Stimulated activated CD8-positive, alpha-beta memory T cell treated with anti-CD3 and anti-CD28 coated beads, Interleukin-7, amount 100 ng/mL, for 48 hours (primary cell): ENCODE results near the gene PANK4.

Experiments
- DNase-seq, 2 donors: peaks; one replicate each; pipeline ENCODE4 v3.0.0-alpha.2; 2020; ENCODE audit warnings: low read depth in 1 of 2; ENCODE audit errors: extremely low read depth in 1 of 2

Gene PANK4

DNA sequence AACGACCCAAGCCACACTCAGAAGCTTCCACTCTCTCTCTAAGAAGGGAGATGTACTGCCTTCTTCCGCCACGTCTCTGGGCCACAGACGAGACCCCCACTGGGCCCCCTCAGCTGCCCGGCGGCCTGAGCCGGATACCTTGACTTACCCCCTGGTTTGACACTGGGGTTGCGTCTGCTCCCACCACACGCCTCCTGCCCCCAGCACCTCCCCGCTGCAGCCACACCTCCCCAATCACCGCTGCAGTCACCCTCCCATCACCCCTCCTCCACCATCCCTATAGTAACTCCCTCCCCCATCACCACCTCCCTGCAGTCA is 10.7 kb downstream of the PANK4 start:
- DNase-seq = no peak

DNA sequence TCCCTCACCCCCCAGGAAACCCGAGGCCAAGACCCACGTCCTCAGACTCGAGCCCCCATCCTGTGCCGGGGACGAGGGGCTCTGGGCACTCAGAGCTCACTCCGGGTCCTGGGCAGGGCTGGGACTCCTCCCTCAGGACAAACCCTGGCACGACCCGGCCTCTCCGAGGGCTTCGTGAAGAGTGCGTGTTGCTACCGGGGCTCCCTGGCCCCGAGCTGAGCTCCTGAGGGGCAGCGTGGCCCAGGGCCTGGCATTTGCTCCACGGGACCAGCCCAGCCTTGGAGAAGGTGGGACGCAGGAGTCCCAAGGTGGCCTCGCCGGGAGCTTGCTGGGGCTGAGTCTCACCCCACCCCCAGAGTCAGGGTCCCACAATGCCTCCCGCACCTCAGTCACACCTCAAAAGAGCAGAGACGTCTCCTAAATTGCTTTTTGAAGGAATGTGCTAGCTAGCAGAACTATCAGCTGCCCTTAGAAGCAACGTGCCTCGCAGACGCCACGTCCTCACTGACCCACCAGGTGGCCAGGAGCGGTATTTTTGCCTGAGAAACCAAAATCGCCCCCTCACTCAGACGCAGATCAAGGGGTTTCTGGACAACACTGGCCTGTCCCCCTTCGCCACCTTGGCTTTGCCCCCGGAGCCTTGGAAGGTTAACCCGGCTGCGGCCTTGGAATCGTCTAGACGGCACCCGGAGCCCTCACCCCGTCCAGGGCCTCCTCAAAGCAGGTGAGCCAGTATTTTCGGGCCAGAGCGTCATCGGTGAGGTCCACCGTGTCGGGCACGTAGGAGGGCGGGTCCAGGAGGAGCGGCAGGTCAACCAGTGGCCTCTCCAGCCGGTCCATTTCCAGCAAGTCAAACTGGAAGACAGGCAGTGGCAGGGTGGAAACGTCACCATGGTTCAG is 11.3 kb downstream of the PANK4 start:
- no peak for DNase-seq

DNA sequence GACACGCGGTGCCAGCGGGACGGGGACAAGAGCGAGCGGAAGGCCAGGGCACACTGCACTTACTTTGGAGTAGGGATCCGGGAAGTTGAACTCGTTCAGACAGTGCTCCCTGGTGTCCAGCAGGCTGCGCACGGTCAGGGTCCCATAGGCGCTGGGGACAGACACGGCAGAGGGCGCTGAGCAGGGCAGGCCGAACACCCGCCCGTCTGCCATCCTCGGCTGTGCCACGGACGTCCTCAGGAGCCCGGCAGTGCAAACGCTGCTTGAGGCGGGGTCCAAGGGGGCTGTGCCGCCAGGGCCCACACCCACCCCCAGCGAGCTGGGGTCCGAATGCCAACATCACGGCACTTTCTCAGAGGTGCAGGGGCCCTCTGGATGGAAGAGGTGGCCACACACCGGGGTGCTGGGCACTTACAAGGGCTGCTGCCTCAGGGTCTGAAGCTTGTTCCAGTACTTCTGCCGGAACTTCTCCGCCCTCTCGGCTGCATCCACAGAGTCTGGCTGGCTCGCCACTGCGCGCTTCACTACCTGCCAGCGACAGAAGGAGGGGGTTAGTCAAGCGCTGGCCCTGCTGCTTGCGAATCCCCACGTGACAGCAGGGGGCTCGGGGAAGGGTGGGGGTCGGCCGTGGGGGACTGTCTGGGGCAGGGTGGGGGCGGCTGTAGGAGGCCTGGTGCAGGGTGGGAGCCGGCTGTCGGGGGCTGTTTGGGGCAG is 12.3 kb downstream of the PANK4 start:
- no peak for DNase-seq

DNA sequence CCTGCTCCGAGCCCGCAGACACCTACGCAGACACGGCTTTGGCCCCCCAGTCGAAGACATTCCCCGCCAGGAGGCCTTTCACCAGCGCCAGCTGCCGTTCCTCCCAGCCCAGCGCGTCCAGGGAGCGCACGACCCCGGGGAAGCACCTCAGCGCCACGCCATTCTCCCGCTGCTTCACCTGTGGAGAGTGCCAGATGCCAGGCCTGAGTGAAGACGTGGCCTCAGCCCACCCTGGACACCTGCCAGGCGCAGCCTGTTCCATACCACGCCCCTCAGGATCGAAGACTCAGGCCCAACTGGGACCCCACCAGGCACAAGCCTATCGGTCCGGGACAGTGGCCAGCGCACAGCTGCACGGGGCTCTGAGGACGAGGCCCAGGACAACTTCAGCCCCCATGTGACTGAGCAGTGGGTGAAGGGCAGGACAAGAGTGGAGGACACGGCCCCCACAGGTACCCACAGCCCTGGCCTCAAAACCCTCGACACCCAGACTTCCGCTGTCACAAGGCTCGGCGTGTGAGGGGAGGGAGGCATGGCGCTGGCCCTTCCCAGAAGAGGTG is 13.5 kb downstream of the PANK4 start:
- no peak for DNase-seq

DNA sequence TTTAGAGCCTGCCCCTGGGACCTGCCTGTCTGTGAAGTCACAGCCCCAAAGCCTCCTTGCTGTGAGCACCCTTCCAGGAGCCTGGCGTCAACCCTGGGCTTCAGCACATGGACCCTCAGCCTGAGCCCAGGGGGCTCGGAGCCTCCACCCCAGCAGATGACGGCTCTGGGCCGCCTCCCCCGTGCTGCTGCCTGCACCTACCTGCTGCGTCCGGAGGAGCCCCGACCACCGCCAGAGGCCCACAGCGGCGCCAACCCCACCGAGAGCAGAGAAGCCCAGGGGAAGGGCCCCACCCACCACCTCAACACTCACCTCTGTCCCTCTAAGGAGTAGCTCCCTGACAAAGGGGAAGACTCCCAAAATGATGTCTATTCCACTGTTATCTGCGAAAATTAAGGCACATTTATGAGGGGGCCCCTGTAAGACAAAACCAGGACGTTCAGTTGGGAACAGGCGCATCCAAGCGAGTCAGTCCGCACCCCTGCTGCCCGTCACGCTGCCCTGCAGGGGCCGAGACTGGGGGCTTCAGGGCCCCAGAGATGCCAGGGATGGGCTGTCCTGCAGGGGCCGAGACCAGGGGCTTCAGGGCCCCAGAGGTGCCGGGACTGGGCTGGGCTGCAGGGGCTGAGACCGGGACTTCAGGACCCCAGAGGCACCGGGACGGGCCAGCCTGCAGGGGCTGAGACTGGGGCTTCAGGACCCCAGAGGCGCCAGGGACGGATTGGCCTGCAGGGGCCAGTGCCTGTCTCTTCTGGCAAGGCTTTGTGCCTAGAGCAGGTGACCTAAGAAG is 15.8 kb downstream of the PANK4 start:
- DNase-seq = no peak

DNA sequence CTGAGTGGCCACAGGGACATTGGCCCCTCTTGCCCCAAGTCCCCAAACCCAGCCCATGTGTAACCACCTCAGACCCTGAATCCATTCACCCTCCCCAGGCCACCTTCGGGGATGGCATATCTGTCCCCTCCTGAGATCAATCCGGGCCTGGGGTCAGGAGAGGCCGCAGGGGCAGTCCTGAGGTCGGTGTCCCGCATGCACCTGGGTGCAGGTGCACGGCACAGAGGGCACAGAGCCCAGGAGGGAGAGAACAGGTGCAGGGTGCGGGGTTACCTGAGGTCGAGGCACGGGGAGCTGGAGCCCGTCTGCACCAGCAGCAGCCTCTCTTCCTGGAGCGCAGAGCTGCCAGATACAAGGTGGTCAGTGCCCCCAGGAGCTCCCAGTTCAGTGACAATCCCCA is 16.8 kb downstream of the PANK4 start:
- no peak for DNase-seq

DNA sequence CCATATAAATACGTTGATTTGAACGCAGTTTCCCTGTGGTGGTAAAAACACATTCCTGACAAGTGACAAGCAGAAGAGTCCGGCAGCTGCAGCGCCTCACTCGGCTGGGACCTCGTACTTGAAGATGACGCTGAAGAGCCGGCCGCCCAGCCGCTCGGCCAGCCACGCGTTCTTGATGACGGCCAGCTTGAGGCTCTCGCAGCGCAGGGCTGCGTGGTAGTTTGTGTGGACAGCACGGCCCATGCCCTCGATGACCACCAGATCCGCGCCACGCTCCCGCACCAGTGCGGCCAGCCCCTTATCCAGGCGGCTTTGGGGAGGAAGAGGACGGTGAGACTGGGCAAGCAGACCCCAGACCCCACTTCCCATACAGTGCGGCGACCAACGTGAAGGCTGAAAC is 17.6 kb downstream of the PANK4 start:
- no peak for DNase-seq

DNA sequence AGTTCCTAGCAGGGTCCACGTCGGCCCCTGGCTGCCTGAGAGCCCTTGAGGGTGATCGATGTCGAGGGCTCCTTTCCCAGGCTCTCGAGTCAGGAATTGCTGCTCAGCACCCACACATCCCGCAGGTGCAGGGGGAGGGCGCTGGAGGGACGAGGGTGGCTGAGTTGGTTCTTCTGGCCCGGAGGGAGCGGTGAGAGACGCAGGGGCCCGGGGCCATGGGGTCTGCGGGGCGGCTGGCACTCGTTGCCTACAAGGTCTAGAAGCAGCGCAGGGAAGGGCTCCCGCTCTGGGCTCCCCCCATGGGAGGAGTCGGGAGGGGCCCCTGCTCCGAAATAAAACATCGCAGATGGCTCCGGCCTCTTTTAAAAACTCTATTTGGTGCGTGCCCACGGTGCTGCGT is 18.2 kb downstream of the PANK4 start:
- DNase-seq = no peak

DNA sequence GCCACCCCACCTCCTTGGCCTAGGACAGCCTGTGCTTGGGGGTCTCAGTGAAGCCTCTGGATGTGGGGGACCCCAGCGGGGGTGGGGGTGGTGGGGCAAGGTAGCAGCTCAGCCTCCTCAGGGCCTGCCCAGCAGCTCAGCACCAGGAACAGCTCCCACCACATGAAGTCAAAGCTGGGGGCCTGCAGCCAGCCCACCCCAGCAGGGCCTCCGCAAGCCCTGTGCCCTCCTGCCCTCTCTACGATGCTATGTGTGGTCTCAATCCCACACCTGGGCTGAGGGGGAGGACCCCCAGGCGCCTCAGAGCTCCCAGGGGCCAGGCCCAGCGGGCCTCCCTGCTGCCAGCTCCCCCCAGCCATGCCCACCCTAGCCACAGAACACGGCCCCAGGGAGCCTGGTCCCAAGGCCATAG is 18.6 kb downstream of the PANK4 start:
- DNase-seq = no peak

DNA sequence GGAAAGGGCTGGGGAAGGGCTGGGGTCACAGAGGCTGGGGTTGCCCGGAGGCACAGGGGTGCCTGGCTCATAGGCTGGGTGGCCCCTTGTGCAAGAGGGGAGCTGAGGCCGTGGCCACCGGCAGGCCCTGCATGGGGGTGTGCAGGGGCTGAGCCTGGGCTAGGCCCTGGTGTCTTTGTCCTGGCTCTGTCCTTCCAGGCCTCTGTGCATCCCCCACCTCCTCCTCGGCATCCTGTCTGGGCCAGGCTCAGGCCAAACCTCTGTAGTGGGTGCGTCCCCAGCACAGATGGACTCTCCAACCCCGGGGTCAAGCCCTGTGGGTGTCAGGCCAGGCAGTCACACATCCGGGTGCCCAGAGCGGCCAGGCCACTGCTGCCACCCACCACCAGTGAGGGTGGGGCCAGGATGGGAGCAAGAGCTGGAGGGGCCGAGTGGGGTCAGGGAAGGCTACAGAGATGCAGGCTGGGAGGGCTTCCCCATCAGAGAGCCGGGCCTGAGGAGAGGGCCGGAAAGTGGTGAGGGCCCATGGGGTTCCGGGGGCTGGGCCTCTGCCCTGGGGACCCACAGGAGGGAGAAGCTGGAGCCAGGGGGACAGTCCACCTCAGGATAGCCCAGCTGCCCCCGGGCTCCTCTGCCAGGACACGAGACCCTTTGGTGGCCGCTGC is 19.4 kb downstream of the PANK4 start:
- no peak for DNase-seq

DNA sequence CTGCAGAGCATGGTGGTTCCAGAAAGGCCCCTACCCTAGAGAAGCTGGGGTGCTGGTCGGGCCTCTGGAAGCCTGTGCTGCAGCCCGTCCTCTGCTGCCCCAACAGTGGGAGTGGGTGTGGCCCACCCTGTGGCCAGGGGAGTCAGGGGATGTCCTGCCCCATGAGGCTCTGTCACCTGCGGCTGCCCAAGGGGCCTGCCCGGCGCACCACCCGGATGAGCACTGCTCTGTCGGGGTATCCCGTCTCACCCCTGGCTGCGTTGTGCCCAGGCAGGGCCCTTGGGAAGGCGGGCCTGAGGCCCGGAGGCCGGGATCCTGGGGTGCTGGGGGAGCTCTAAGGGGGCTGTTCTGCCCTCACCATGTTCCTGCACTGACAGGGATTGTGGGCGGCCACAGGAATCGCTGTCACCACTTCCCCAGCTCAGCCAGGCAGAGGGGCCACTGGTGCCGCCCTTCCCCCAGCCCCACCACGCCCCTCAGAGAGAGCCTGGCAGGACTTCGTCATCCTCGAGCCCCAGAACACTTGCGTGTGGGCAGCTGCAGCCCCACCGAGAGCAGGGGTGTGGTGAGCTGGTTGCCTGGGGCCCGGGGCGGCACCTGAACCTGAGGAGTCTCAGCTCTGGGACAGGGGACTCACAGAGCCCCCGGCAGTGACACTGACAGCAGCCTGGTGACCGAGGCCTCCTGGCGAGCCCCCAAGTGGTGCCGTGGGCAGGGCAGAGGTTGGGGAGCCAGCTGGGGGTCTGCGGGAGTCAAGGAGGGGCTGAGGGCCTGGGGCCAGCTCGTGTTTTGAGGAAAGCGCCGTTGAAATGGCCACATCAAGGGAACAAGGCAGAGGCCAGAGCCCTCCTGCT is 20.2 kb downstream of the PANK4 start:
- no peak for DNase-seq

DNA sequence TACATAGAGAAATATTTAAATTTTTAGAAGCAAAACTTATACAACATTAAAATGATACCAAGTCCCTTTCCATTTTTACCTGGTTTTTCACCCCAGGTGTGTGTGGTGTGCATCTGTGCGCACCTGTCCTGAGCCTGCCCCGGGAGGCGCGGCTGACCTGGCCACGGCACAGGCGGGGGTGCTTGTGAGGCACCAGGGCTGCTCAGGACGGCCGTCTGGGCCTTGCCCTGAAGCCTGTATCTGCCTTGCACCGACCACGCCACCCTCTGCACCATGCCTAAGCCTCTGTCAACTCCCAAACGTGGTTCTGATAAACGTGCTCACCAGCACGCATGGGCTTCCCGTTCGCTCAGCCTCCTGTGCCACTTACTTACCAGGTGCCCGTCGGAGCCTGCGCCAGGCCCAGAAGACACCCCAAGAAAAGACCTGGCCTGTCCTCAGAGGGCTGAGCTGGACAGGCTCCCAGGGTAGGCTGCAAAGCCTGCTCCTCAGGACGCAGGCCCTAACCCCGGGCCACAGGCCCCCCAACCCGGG is 20.9 kb downstream of the PANK4 start:
- no peak for DNase-seq

DNA sequence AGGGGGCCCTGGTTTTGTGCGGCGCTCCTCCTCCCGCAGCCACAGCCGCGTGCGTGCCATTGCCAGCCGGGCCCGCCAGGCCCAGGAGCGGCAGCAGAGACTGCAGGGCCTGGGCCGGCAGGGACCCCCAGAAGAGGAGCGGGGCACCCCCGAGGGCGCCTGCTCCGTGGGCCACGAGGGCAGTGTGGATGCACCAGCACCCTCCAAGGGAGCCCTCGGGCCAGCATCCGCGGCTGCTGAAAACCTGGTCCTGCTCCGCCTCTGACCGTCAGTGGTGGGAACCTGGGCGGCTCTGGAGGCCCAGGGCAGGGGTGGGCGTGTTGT is 21.5 kb downstream of the PANK4 start:
- DNase-seq = no peak

DNA sequence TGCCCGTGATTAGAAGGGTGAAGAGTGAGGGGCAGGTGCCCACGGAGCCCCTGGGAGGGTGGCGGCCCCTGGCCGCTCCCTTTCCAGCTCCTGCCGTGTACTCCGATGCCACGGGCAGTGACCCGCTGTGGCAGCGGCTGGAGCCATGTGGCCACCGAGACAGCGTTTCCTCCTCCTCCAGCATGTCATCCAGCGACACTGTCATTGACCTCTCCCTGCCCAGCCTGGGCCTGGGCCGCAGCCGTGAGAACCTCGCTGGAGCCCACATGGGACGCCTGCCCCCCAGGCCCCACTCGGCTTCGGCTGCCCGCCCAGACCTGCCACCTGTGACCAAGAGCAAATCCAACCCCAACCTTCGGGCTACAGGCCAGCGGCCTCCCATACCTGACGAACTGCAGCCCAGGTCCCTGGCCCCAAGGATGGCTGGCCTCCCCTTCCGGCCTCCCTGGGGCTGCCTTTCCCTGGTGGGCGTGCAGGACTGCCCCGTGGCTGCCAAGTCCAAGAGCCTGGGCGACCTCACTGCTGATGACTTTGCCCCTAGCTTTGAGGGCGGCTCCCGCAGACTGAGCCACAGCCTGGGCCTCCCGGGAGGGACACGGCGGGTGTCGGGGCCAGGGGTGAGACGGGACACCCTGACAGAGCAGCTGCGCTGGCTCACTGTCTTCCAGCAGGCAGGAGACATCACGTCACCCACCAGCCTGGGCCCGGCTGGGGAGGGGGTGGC is 22.0 kb downstream of the PANK4 start:
- DNase-seq = no peak

DNA sequence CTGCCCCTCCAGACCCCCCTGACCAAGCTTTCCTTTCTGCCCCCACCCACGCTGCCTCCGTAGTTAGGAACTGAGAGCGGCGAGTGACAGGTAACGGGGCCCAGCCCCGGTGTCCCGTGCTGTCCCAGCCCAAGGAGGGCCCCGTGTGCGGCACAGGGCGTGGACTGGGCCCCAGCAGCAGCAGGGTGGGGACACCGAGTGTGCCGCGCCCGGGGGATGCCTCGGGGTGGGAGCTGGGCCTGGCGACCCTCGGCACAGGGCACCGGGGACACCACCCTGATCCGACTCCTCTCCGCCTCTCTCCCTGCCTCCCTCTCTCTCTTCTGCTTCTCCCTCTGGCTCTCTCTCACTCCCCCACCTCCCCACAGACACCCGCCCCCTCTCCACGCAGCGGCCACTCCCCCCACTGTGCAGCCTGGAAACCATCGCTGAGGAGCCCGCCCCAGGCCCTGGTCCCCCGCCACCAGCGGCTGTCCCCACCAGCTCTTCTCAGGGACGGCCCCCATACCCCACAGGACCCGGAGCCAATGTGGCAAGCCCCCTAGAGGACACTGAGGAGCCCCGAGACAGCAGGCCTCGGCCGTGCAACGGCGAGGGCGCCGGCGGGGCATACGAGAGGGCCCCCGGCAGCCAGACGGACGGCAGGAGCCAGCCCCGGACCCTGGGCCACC is 22.7 kb downstream of the PANK4 start:
- DNase-seq = no peak

DNA sequence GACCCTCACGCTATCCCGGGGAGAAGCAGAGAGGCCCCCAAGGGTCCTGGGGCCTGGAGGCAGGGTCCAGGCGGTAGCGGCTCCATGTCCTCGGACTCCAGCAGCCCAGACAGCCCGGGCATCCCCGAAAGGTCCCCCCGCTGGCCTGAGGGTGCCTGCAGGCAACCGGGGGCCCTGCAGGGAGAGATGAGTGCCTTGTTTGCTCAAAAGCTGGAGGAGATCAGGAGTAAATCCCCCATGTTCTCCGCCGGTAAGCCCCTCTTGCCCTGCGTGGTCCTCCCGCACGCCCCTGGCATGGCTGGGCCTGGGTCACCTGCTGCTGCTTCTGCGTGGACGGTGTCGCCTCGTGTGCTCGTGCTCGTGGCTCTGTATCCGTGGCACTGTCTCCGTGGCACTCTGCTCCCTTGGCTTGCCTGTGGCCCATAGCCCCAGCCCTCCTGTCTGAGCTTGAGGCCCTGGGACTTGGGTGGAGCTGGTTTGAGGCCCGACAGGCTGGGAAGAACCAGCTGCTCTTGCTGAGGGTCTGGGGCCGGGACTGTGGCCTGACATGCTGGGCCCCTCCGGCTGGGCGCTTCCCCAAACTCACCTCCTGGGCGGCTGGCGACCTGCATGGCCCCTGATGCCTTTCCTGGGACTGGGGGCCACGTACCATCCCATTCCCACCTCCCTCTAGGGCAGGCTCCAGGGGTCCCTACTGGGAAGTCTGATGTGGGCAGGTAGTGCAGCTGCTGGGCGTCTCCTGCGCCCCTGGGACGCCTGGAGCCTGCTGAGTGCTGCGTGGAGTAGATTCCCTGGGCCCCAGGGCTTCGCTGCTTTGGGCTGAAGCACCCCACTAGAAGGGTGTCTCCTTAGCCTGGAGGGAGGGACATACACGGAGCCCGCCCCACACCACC is 23.5 kb downstream of the PANK4 start:
- DNase-seq = no peak

DNA sequence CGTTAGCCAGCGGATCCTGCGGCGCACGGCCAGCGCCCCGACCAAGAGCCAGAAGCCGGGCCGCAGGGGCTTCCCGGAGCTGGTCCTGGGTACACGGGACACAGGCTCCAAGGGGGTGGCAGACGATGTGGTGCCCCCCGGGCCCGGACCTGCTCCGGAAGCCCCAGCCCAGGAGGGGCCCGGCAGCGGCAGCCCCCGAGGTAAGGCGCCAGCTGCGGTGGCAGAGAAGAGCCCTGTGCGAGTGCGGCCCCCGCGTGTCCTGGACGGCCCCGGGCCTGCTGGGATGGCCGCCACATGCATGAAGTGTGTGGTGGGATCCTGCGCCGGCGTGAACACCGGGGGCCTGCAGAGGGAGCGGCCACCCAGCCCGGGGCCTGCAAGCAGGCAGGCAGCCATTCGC is 24.2 kb downstream of the PANK4 start:
- no peak for DNase-seq

DNA sequence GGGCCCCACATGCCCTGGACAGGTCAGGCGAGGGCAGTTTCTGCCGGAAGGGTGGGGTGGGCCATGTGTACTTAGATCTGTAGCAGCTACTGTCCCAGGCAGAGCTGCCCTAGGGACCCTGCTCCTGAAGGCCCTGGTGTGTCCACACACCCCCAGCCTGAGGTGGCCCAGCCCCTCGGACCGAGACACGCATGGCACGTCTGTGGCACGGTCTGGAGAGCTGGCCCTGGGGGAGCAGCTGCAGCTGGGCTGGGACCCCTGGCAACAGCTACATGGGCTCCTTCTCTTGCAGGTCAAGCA is 24.6 kb downstream of the PANK4 start:
- no peak for DNase-seq
